H9 (cell line): ENCODE measurements around the gene PAK5. TPM values are rescaled to one million over a fixed set of nuclear protein-coding genes. Genes with fewer than 3 reads are reported as not detected.

Experiments
- DNase-seq: peaks from one replicate; pipeline ENCODE4 v3.0.0-alpha.2; 2017
- H2AFZ ChIP-seq: one replicate; pipeline ENCODE4 v1.6.1; 2013; ENCODE audit warnings: mild to moderate bottlenecking, low read length, control low read depth, moderate library complexity
- H2AK5ac ChIP-seq: 2 replicates; pipeline ENCODE4 v1.6.1; 2013; ENCODE audit warnings: low read length, control low read depth, mixed read lengths; ENCODE audit not compliant: insufficient read length
- H2BK120ac ChIP-seq: one replicate; pipeline ENCODE4 v1.6.1; 2013; ENCODE audit warnings: low read depth, mild to moderate bottlenecking, low read length, control low read depth, inconsistent platforms; ENCODE audit not compliant: poor library complexity, severe bottlenecking
- H2BK12ac ChIP-seq: 2 replicates; pipeline ENCODE4 v1.6.1; 2013; ENCODE audit warnings: low read length, control low read depth, mixed read lengths, low read depth; ENCODE audit not compliant: insufficient read length
- H2BK15ac ChIP-seq: 2 replicates; pipeline ENCODE4 v1.6.1; 2013; ENCODE audit warnings: low read depth, low read length, control low read depth
- H2BK20ac ChIP-seq: one replicate; pipeline ENCODE4 v1.6.1; 2013; ENCODE audit warnings: low read depth, mild to moderate bottlenecking, low read length, control low read depth, inconsistent platforms; ENCODE audit not compliant: poor library complexity, severe bottlenecking
- H2BK5ac ChIP-seq: 2 replicates; pipeline ENCODE4 v1.6.1; 2013; ENCODE audit warnings: low read length, control low read depth, mixed read lengths; ENCODE audit not compliant: insufficient read length
- H3K14ac ChIP-seq: 2 replicates; pipeline ENCODE4 v1.6.1; 2013; ENCODE audit warnings: low read length, control low read depth; ENCODE audit not compliant: insufficient read depth
- H3K18ac ChIP-seq: 2 replicates; pipeline ENCODE4 v1.6.1; 2013; ENCODE audit warnings: low read depth, mild to moderate bottlenecking, mixed read lengths, low read length, control low read depth; ENCODE audit not compliant: insufficient read length
- H3K23ac ChIP-seq: 2 replicates; pipeline ENCODE4 v1.6.1; 2013; ENCODE audit warnings: low read length, control low read depth, mixed read lengths, low read depth; ENCODE audit not compliant: insufficient read length
- H3K23me2 ChIP-seq: 2 replicates; pipeline ENCODE4 v1.6.1; 2013; ENCODE audit warnings: low read depth, mild to moderate bottlenecking, mixed read lengths, low read length, control low read depth; ENCODE audit not compliant: insufficient read length, poor library complexity, severe bottlenecking
- H3K27ac ChIP-seq: 2 replicates; pipeline ENCODE4 v1.5.1; 2013; ENCODE audit warnings: low read length, control low read depth, mixed read lengths, low read depth; ENCODE audit not compliant: insufficient read length
- H3K27me3 ChIP-seq: 2 replicates; pipeline ENCODE4 v1.6.1; 2013; ENCODE audit warnings: low read length, control low read depth, inconsistent platforms; ENCODE audit not compliant: insufficient read depth
- H3K4ac ChIP-seq: 2 replicates; pipeline ENCODE4 v1.6.1; 2013; ENCODE audit warnings: low read depth, mild to moderate bottlenecking, control low read depth, inconsistent platforms, low read length, moderate library complexity
- H3K4me1 ChIP-seq: 2 replicates; pipeline ENCODE4 v1.6.1; 2013; ENCODE audit warnings: low read length, control low read depth, inconsistent platforms; ENCODE audit not compliant: insufficient read depth
- H3K4me2 ChIP-seq: 2 replicates; pipeline ENCODE4 v1.6.1; 2013; ENCODE audit warnings: low read length, control low read depth, mixed read lengths; ENCODE audit not compliant: insufficient read length, insufficient read depth
- H3K56ac ChIP-seq: 2 replicates; pipeline ENCODE4 v1.6.1; 2013; ENCODE audit warnings: low read depth, mild to moderate bottlenecking, mixed read lengths, low read length, control low read depth; ENCODE audit not compliant: insufficient read length
- H3K79me1 ChIP-seq: 2 replicates; pipeline ENCODE4 v1.6.1; 2013; ENCODE audit warnings: low read depth, mild to moderate bottlenecking, moderate library complexity, low read length, control low read depth, inconsistent platforms; ENCODE audit not compliant: insufficient read depth, poor library complexity, severe bottlenecking
- H3K79me2 ChIP-seq: 2 replicates; pipeline ENCODE4 v1.6.1; 2013; ENCODE audit warnings: low read length, control low read depth, inconsistent platforms; ENCODE audit not compliant: insufficient read depth
- H3K9ac ChIP-seq: 2 replicates; pipeline ENCODE4 v1.6.1; 2013; ENCODE audit warnings: low read length, control low read depth, mixed read lengths; ENCODE audit not compliant: insufficient read length; ENCODE audit errors: extremely low read depth
- H3K9me3 ChIP-seq: one replicate; pipeline ENCODE4 v1.6.1; 2013; ENCODE audit warnings: low read depth, low read length, inconsistent platforms; ENCODE audit not compliant: control insufficient read depth
- H3T11ph ChIP-seq: one replicate; pipeline ENCODE4 v1.6.1; 2013; ENCODE audit warnings: mild to moderate bottlenecking, low read length, control low read depth, inconsistent platforms
- H4K20me1 ChIP-seq: one replicate; pipeline ENCODE4 v1.6.1; 2013; ENCODE audit not compliant: control insufficient read depth, insufficient read length, insufficient read depth
- H4K5ac ChIP-seq: 2 replicates; pipeline ENCODE4 v1.6.1; 2013; ENCODE audit warnings: low read depth, mild to moderate bottlenecking, mixed read lengths, low read length, control low read depth; ENCODE audit not compliant: insufficient read length
- H4K8ac ChIP-seq: replicated peaks from 2 replicates; pipeline ENCODE4 v1.6.1; 2013; ENCODE audit warnings: low read length, control low read depth, mixed read lengths, low read depth; ENCODE audit not compliant: insufficient read length
- H4K91ac ChIP-seq: 2 replicates; pipeline ENCODE4 v1.6.1; 2013; ENCODE audit warnings: low read depth, mild to moderate bottlenecking, moderate library complexity, mixed read lengths, low read length, control low read depth; ENCODE audit not compliant: insufficient read length
- H3K27ac Mint-ChIP-seq, 3 experiments: 2 replicates in 2 of 3; 3 replicates in 1 of 3; pipeline ENCODE4 v1.8.0; 2020 to 2021; ENCODE audit warnings: mixed read lengths in 3 of 3, mild to moderate bottlenecking in 1 of 3, moderate library complexity in 1 of 3
- H3K27me3 Mint-ChIP-seq: 2 replicates; pipeline ENCODE4 v1.8.0; 2021; ENCODE audit warnings: low read depth, mild to moderate bottlenecking, moderate library complexity, mixed read lengths
- H3K36me3 Mint-ChIP-seq, 3 experiments: 2 replicates in 2 of 3; 3 replicates in 1 of 3; pipeline ENCODE4 v1.8.0; 2020 to 2021; ENCODE audit warnings: low read depth in 3 of 3, mixed read lengths in 3 of 3; ENCODE audit not compliant: insufficient read depth in 1 of 3
- H3K4me1 Mint-ChIP-seq, 2 experiments: 2 replicates each; pipeline ENCODE4 v1.8.0; 2020; ENCODE audit warnings: mixed read lengths in 2 of 2
- H3K4me3 Mint-ChIP-seq, 2 experiments: 2 replicates in 1 of 2; 3 replicates in 1 of 2; pipeline ENCODE4 v1.8.0; 2020 to 2021; ENCODE audit warnings: mild to moderate bottlenecking in 2 of 2, mixed read lengths in 2 of 2, moderate library complexity in 1 of 2
- H3K9me3 Mint-ChIP-seq, 2 experiments: 2 replicates in 1 of 2; 3 replicates in 1 of 2; pipeline ENCODE4 v1.8.0; 2020; ENCODE audit warnings: mild to moderate bottlenecking in 2 of 2, mixed read lengths in 2 of 2, moderate library complexity in 1 of 2
- CTCF ChIP-seq: fragments of 200-600 bp; sonication (generic); conservative IDR thresholded peaks from 3 replicates; pipeline ENCODE4 v1.8.0; 2021; ENCODE audit warnings: antibody characterized with exemption, mild to moderate bottlenecking
- WGBS: extraction: QIAGEN DNeasy Blood & Tissue Kit; methylation state at CpG from one replicate; pipeline ENCODE4 v1.1.7; 2013; ENCODE audit warnings: missing lambda C conversion rate, low lambda C conversion rate, mixed read lengths; ENCODE audit not compliant: insufficient read length; ENCODE audit errors: extremely low coverage; 5-methylcytosine and 5-hydroxymethylcytosine counted together
- total RNA-seq: library from RNA; stranded (reverse); gene quantifications from 2 replicates; pipeline ENCODE4 v1.2.1, GENCODE V29; 2021

Gene PAK5
- total RNA-seq, 1 experiment from 2014 or later, result 0.20 TPM

- no peak overlapping the region for H2BK12ac ChIP-seq
- Mint-ChIP-seq H3K4me1 (no peaks in the 10 kb centered on the region; a peak in 1 of 4 replicates), H3K27ac (no peak overlapping the region; a peak in 1 of 7 replicates), H3K9me3 (no peaks in the 10 kb centered on the region), H3K36me3 (no peaks in the 10 kb centered on the region), H3K27me3 (no peaks in the 10 kb centered on the region), H3K4me3 (no peak overlapping the region)
- H4K20me1 ChIP-seq, result no peaks in the 10 kb centered on the region
- no peak overlapping the region for H2AK5ac ChIP-seq
- no peak overlapping the region for H3K4ac ChIP-seq
- H3K9me3 ChIP-seq, result no peaks in the 10 kb centered on the region
- H2BK5ac ChIP-seq, result no peak overlapping the region
- no peaks in the 10 kb centered on the region for H3K23me2 ChIP-seq
- H3K14ac ChIP-seq, result no peak overlapping the region
- no peak overlapping the region for H3K56ac ChIP-seq
- H3K79me2 ChIP-seq, result no peaks in the 10 kb centered on the region
- no peak overlapping the region for H3K4me2 ChIP-seq
- no peak overlapping the region for H2AFZ ChIP-seq
- no peak overlapping the region for H3K23ac ChIP-seq
- H4K91ac ChIP-seq, result no peak overlapping the region
- TF ChIP-seq CTCF, result no peak
- WGBS, result no CpG with 5 or more reads among the region's 4 CpGs
- H4K5ac ChIP-seq, result no peak overlapping the region
- no peaks in the 10 kb centered on the region for H3K27me3 ChIP-seq
- H3K4me1 ChIP-seq, result no peaks in the 10 kb centered on the region
- no peak overlapping the region for H2BK15ac ChIP-seq
- no peak for DNase-seq
- H3K18ac ChIP-seq, result no peak overlapping the region
- H4K8ac ChIP-seq, result no peak overlapping the region
- no peak overlapping the region for H2BK20ac ChIP-seq
- H3K9ac ChIP-seq, result no peak overlapping the region
- no peak overlapping the region for H3T11ph ChIP-seq
- H2BK120ac ChIP-seq, result no peak overlapping the region
- no peaks in the 10 kb centered on the region for H3K79me1 ChIP-seq
- no peak overlapping the region for H3K27ac ChIP-seq
These were observed 223.8 kb downstream of the PAK5 start for GRCh38 chr20:9615118-9615517.
